GM06990 (cell line): ENCODE results near the gene CPXM2.

ENCODE experiments used
- DNase-seq: peaks from one replicate; pipeline ENCODE4 v3.0.0-alpha.2; 2011; ENCODE audit not compliant: insufficient read length; ENCODE audit errors: extremely low read depth
- H3K27me3 ChIP-seq: replicated peaks from 2 replicates; pipeline ENCODE4 v1.6.0; 2011; ENCODE audit warnings: low read length; ENCODE audit not compliant: control insufficient read depth, insufficient read depth
- H3K36me3 ChIP-seq: 2 replicates; pipeline ENCODE4 v1.5.1; 2011; ENCODE audit warnings: low read length; ENCODE audit not compliant: control insufficient read depth, insufficient read depth
- H3K4me3 ChIP-seq: replicated peaks from 2 replicates; pipeline ENCODE4 v1.5.1; 2011; ENCODE audit warnings: low read depth, mild to moderate bottlenecking, control low read depth, low read length
- TF ChIP-seq, protein P1 (sequence below): IDR thresholded peaks from 2 replicates; pipeline ENCODE4 v1.5.1; 2011; ENCODE audit warnings: low read length, control low read depth, mild to moderate bottlenecking, inconsistent platforms; ENCODE audit not compliant: insufficient read depth, poor library complexity, severe bottlenecking

CPXM2 gene

DNA sequence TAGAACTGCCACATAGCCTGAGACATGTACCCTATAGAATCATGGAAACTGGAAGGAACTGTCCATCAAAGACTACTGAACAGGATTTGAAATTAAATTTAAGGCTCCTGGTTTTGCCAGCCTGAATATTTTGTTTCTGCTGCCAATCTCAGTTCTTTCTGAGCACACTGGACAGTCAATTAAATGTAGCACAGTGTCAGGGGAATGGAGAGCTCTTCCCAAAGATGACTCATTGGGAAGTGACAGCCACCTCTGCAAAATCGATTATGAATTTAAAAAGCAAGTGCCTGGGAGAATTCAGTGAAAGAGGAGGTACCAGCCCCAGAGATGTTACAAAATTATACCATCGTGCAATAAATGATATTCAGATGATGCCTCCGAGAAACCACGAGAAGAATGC is 47.8 kb downstream of the CPXM2 start:
- TF ChIP-seq, protein P1, sequence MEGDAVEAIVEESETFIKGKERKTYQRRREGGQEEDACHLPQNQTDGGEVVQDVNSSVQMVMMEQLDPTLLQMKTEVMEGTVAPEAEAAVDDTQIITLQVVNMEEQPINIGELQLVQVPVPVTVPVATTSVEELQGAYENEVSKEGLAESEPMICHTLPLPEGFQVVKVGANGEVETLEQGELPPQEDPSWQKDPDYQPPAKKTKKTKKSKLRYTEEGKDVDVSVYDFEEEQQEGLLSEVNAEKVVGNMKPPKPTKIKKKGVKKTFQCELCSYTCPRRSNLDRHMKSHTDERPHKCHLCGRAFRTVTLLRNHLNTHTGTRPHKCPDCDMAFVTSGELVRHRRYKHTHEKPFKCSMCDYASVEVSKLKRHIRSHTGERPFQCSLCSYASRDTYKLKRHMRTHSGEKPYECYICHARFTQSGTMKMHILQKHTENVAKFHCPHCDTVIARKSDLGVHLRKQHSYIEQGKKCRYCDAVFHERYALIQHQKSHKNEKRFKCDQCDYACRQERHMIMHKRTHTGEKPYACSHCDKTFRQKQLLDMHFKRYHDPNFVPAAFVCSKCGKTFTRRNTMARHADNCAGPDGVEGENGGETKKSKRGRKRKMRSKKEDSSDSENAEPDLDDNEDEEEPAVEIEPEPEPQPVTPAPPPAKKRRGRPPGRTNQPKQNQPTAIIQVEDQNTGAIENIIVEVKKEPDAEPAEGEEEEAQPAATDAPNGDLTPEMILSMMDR = no peak
- H3K27me3 ChIP-seq = no peaks in the 10 kb centered on the region
- no peak overlapping the region for H3K4me3 ChIP-seq
- H3K36me3 ChIP-seq = no peaks in the 10 kb centered on the region
- no peak for DNase-seq

DNA sequence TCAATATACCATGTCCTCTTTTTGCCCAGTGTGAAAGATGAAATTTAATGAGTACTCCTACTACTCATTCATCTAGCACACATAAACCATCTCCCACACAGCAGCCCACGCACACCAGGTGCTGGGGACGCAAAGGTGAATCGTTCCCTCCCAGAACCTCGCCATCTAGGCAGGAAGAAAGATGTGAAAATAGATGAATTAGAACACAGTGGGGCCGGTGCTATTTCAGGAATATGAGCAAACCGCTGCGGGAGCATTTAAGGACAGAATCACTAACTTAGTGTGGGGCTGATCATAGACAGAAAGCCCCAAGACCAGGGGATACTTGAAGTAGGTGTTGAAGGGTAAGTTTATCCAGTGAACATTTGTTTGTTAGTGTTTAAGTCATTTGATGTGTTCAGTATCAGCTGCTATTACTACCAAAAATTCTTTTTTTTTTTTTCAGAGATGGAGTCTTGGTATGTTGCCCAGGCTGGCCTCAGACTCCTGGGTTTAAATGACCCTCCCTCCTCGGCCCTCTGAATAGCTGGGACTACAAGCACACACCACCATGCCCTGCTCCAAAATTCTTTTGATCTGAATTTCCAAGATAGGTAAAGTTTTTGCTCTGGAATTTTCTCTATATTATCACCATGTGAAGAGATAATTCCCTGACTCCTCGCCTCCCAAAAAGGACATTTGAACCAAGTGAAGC is 48.8 kb downstream of the CPXM2 start:
- Histone ChIP-seq H3K4me3 (no peak overlapping the region), H3K36me3 (no peaks in the 10 kb centered on the region), H3K27me3 (no peaks in the 10 kb centered on the region)
- DNase-seq = no peak
- TF ChIP-seq, protein P1 = no peak

DNA sequence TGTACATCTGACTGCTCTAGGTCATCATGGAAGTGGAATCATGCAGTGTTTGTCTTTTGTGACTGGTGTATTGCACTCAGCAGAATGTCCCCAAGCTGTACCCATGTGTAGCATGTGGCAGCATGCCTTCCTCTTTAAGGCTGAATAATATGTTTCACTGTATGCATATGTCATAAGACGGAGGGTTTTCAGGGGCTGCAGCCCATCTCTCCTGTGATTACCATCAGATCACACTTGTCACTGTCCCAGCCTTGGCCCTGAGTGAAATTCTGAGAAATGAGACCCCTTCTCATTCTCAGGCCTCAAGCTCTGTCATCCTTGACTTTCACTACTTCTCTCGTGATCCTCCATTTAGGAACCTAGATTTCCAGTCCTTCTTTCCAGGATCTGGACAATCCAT is 50.0 kb downstream of the CPXM2 start:
- Histone ChIP-seq H3K36me3 (no peaks in the 10 kb centered on the region), H3K4me3 (no peak overlapping the region), H3K27me3 (no peaks in the 10 kb centered on the region)
- no peak for DNase-seq
- TF ChIP-seq, protein P1 = no peak

DNA sequence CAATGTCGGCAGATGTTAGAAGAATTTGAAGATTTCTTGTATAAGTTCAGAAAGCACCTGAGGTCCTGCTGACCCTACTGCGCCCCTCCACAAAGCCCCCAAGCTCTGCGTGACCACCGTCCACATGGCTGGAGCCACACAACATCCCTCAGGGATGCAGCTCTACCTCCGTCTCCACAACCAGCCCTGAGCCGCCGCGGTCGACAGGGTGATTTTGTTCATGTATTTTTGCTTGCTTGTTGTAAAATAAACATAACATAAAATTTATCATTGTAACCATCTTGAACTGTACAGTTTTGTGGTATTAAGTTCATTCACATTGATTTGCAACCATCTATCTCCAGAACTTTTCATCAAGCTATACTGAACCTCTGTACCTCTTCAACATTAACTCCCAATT is 50.5 kb downstream of the CPXM2 start:
- TF ChIP-seq, protein P1 = no peak
- Histone ChIP-seq H3K36me3 (no peaks in the 10 kb centered on the region), H3K27me3 (no peaks in the 10 kb centered on the region), H3K4me3 (no peak overlapping the region)
- DNase-seq = no peak

DNA sequence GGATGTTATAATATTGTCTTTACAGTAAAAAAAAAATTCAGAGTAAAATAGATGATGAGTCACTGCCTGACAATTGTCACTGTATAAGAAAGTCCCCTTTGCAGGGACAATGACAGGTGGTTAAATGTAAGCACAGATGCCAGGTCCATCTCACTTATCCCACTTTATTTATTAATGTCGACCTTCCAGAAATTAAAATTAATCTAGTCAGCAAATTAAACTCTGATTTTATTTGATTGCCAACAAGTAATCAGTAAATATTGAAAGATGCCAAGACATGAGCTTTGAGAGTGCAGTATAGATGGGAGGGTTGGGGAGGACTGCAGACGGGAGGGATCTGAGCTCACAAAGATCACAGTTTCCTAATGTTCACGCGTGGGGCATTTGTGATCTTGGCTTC is 50.9 kb downstream of the CPXM2 start:
- H3K36me3 ChIP-seq = no peaks in the 10 kb centered on the region
- TF ChIP-seq, protein P1 = no peak
- no peak for DNase-seq
- no peak overlapping the region for H3K4me3 ChIP-seq
- H3K27me3 ChIP-seq = no peaks in the 10 kb centered on the region
